Endometrium (tissue), 2 donors: ENCODE results near the gene EDN2.

ENCODE experiments used
- FAIRE-seq: peaks from 2 replicates; lab custom pipeline; 2012; peaks lifted over from hg19 to GRCh38; lab: Jason Lieb, UNC
- donor health status: control.
- donor health status: control.

Gene EDN2

DNA sequence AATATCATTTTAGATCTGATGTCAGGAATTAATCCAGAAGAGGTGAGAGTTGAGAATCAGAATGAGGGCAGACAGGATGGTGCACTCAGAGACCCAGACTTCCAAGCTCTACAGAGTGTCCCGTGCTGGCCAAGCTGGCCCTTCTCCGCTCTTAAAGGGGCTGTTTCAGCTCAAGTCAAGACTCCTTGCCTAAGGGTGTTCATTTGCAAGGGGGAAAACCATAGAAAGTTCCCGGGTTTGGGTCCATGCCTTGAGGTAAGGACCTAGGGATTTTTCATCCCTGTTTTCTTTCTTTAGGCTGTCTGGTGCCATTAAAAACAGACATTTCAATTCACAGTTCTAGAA is 47.5 kb downstream of the EDN2 start:
- no peak for FAIRE-seq

DNA sequence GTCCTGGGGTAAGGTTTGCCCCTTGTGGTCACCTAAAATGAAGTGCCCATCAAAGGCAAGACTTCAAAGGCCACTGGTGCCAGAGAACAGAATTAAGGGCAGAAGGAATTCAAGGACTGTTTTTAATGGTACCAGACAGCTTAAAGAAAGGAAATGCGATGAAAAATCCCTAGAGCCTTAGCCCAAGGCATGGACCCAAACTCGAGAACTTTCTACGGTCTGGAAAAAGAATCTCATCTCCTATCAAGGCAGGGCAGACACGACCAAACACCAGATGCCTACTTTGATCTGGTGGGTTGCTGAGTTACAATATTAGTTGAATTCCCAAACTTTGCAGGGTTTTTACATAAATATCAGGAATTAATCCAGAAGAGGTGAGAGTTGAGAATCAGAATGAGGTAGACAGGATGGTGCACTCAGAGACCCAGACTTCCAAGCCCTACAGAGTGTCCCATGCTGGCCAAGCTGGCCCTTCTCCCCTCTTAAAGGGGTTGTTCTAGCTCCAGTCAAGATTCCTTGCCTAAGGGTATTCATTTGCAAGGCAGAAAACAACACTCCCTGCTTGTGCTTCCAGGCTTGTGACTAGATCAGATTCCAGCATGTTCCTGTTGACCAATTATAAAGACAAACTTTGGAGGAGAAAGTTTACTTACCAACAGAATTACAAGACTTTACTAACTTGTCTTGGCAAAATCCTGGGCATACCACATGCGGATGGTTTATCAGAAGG is 48.0 kb downstream of the EDN2 start:
- FAIRE-seq, result no peak

DNA sequence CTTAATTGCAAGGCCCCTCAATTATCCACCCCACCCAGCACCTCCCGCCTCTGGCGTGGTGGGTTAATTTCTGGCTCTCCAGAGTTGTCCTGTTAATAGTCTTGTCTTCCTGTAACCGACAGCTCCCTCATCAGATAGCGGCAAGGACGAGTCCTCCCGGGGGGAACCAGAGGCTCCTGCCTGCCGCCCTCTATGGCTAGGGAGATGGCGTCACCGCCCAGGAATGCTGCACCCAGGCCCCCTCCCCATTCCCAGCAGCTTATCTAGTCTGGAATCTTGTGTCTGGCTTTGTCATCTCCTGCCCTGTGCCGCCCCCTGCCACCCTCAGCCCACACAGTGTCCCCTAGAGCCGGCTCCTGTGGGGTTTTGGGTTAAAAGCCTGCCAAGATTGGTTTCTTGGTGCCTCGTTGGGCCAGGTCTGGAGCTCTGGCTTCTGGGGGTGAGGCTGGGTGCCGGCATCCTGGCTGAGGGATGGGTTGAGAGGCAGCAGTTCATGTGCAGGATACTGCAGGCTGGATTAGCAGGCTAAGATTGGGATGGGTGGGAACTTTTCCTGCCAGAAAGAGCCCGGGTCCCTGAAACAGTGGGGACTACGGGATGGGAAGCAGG is 48.8 kb downstream of the EDN2 start:
- no peak for FAIRE-seq

DNA sequence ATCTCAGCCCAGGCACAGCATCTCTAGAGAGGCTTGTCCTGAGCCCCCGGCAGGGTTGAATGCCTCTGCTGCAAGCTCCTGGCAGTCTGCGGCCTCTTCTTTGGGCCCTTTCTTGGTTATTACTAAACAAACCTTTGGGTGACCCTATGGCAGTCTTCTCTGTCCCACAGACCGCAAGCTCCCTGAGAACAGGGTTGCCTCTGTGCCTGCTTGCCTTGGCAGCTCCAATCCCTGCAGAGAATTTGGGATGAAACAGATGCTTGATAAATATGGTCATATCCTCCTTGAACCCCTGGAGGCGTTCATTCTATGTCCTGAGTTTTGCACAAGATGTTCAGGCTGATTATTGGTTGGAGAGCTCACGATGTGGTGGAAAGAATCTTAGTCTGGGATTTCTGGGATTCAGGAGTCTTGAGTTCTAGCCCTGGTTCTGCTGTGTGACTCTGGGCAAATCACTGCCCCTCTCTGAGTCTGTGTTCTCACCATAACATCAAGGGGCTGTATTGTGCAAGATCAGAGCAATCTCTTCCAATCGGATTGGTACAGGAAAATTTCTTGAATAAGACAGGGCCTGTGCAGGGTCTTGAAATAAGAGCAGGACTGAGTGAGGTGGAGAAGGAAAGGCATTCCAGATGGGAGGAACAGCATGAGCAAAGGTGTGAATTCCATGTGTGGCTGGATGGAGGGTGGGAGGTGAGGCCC is 49.6 kb downstream of the EDN2 start:
- no peak for FAIRE-seq

DNA sequence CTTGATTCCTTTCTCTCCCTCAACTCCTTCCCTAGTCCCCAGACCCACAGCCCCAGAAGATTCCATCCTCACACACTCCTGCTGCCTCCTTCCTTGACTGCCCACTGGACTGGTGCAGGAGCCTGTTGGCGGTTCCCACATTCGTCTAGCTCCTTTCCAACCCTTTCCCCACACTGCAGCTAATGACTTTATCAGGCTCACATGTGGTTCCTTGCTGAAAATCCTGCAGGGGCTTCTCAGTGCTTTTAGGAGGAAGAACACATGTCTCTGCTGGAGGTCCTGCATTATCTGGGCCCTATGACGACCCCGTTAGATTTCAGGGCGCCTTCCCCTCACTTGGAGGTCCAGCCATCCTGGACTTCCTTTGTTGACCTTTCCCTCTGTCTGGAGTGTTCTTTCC is 50.2 kb downstream of the EDN2 start:
- FAIRE-seq, result no peak

DNA sequence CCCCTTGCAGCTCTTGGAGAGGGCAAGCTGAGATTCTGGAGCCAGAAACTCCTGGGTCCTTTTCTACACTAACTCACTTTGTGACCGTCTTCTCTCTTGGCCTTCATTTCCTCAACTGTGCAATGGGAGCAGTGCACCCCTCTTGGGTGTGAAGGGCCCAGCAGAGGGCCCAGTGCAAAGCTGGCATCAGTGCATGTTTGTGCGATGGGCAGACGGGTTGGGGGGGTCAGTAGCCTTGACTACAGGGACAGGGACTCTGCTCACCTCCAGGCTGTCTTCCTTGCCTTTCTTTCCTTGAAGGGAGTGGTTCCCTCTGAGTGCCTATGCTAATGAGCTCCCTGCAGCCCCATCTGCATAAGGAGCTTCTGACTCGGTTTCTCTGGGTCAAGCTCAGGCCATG is 51.0 kb downstream of the EDN2 start:
- no peak for FAIRE-seq

DNA sequence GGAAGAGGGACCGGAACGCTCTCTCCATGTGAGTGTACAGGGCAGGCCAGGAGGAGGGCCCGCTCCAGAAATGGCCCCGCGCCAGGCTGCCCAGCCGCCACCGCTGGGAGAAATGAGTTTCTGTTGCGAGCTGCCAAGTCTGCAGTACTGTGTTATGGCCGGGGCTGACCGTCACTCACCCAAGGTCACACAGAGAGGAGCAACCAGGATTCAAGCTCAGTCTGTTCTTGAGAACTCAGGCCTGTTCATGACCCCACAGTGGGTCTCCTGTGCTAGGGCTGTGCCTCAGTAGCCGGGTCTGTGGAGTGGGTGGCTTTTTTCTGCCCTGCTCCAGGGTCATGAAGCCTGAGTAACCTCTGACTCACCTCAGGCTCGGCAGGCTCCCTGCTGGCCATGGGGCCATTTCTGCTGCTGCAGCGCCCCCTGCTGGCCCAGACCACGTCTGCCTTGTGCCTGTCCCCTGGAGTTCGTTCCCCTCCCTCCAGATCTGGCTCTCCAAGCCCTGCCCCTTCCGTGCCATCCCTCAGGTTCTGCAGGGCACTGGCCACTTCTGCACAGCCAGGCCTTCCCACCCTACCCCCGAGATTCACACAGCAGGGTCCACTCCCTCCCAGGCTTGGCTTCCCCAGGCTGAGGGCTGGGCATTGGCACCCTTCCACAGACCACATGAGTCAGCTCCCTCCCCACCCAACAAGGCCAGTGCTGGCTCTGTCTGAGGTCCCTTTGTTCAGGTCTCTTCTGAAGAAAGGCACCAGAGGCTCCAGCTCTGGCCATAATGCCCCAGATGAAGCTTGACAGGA is 51.8 kb downstream of the EDN2 start:
- FAIRE-seq, result no peak

DNA sequence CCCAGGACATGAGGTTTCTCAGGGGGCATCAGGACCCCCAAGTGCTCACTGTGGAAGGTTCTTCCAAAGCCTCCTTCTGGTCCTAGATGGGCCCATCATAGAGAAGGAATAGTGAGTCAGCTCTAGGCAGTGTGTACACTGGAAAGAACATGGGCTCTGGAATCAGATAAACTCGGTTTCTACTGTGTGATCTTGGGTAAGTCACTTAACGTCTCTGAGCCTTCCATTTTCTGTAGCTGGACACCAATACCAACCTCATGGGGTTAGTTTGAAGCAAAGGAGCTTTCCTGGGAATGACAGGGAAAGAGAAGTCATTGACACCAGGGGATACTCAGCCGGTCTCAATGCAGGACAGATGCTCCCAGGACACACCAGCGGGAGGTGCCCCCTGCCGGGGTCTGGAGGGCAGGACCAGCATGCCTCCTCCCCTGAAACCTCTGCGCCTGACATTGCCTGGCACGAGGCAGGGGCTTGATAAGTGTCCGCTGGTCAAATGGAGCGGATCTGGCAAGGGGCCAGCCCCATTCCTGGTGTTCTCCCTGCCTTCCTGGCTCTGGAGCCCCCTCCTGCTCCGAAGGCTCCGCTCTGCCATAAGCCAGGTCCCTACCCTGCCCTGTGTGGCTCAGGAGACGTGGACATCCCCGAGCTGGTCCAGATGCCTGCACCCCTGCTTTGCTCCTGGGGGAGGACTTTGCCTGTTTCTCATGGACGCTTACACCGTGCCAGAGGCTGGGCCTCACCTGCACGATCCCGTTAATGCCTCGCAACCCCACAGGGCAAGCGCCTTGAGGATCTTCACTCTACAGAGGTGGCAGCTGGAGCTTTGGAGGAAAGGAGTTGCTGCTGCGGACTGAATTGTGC is 52.8 kb downstream of the EDN2 start:
- FAIRE-seq, result no peak

DNA sequence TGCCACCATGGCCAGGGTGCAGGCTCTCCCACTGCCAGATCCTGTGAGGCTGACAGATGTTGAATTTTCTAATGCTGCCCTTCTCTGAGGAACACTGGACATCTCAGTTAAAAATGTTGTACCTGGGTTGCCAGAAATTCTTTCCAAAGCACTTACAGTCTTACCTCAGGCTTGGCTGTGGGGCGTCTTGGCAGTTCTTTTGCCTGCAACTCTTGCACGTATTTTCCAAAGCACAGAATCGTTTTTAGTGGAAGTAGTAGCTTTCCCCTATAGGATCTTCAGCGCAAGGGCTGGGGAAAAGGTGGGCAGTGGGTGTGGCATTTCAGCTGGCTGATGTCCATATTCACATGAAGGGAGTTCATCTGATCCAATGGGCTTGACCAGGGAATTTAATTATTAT is 53.9 kb downstream of the EDN2 start:
- FAIRE-seq, result no peak

DNA sequence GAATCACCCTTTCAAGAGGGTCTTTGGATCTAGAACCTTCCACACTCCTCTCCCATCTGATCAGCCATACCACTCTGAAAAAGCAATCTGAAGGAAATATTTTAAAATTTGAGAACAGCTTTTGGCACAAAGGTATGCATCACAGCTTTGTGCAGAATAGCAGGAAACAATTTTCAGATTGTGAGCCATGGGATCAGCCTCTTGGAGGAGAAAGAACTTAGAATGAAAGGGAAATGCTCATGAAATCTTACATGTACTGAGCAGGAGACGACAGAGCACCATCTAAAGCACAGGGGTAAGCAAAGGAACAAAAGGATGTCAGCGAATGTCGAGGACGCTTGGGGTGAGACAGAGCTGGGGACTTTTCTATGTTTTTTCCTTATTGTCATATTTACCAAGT is 54.4 kb downstream of the EDN2 start:
- no peak for FAIRE-seq

DNA sequence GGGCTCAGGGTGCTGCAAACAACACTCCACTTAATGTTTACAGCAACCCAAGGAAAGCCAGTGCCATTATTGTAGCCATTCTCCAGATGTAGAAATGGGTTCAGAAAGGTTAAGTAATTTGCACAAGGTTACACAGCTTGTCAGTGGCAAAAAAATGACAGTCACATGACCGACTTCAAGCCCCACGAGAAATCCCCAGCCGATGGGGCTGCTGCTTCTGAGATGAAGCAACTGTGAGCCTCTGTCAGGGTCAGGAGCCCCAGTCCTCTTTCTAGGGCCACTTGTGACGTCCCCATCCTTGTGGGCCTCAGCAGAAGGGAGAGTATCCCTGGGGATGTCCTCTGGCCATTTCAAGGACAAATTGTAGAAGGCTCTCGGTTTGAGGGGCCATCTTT is 54.8 kb downstream of the EDN2 start:
- FAIRE-seq, result no peak
